WTC11 (cell line): ENCODE measurements around the gene SHOX. TPM values are rescaled to one million over a fixed set of nuclear protein-coding genes. Genes with fewer than 3 reads are reported as not detected.
"Not testable (repeated sequence)": the region's sequence is repeated elsewhere in the genome, so short reads cannot be mapped to it uniquely, and the experiment has no call there.

ENCODE experiments used
- ATAC-seq: fragments of 200-7000 bp; cut with Tn5 transposase; 2 replicates; pipeline ENCODE4 v1.10.0; 2021; ENCODE audit warnings: mild to moderate bottlenecking, moderate library complexity
- CTCF ChIA-PET: fragments of 300-600 bp; sonication (Branson Sonifier 250); formaldehyde crosslinking; loops from one replicate; lab custom pipeline; 2021; ENCODE audit warnings: antibody characterized with exemption; lab: Charles Lee
- POLR2A ChIA-PET: fragments of 350-600 bp; sonication (Branson Sonifier 250); formaldehyde crosslinking; loops from one replicate; lab custom pipeline; 2021; ENCODE audit warnings: antibody characterized with exemption; lab: Charles Lee
- DNase-seq: peaks from one replicate; pipeline ENCODE4 v3.0.0; 2021; ENCODE audit warnings: low spot score
- H3K27ac Mint-ChIP-seq: 2 replicates; pipeline ENCODE4 v1.8.0; 2021; ENCODE audit warnings: mixed read lengths
- H3K27me3 Mint-ChIP-seq: 2 replicates; pipeline ENCODE4 v1.8.0; 2021; ENCODE audit warnings: low read depth, mild to moderate bottlenecking, moderate library complexity, mixed read lengths
- H3K36me3 Mint-ChIP-seq: 2 replicates; pipeline ENCODE4 v1.8.0; 2021; ENCODE audit warnings: mixed read lengths
- H3K4me1 Mint-ChIP-seq: 2 replicates; pipeline ENCODE4 v1.8.0; 2022; ENCODE audit warnings: mixed read lengths
- H3K4me3 Mint-ChIP-seq: 2 replicates; pipeline ENCODE4 v1.8.0; 2021; ENCODE audit warnings: mild to moderate bottlenecking, moderate library complexity, mixed read lengths
- H3K9me3 Mint-ChIP-seq: 2 replicates; pipeline ENCODE4 v1.8.0; 2021; ENCODE audit warnings: mixed read lengths
- ATF6 ChIP-seq: sonication (generic); formaldehyde crosslinking; IDR thresholded peaks from 2 replicates; pipeline ENCODE4 v1.8.1; 2023; ENCODE audit warnings: mild to moderate bottlenecking, missing genetic modification reagents
- CREB1 ChIP-seq: sonication (generic); formaldehyde crosslinking; IDR thresholded peaks from 2 replicates; pipeline ENCODE4 v1.8.0; 2023; ENCODE audit warnings: mild to moderate bottlenecking, missing genetic modification reagents
- E2F4 ChIP-seq: sonication (generic); formaldehyde crosslinking; IDR thresholded peaks from 2 replicates; pipeline ENCODE4 v1.8.1; 2022; ENCODE audit warnings: low read depth, mild to moderate bottlenecking, moderate library complexity, missing genetic modification reagents, borderline replicate concordance
- ELF4 ChIP-seq: sonication (generic); formaldehyde crosslinking; IDR thresholded peaks from 2 replicates; pipeline ENCODE4 v1.8.1; 2022; ENCODE audit warnings: low read depth, mild to moderate bottlenecking, moderate library complexity, missing genetic modification reagents
- ESRRA ChIP-seq: sonication (generic); formaldehyde crosslinking; IDR thresholded peaks from 2 replicates; pipeline ENCODE4 v1.8.1; 2022; ENCODE audit warnings: mild to moderate bottlenecking, missing genetic modification reagents, borderline replicate concordance
- GTF2I ChIP-seq: fragments of 250-450 bp; sonication (Bioruptor Pico); conservative IDR thresholded peaks from 2 replicates; pipeline ENCODE4 v1.4.0; 2021; ENCODE audit warnings: mild to moderate bottlenecking
- NFATC4 ChIP-seq: fragments of 250-450 bp; sonication (Bioruptor Pico); IDR thresholded peaks from 2 replicates; pipeline ENCODE4 v1.9.0; 2021; ENCODE audit warnings: mild to moderate bottlenecking
- PREB ChIP-seq: sonication (generic); formaldehyde crosslinking; IDR thresholded peaks from 2 replicates; pipeline ENCODE4 v1.8.1; 2022; ENCODE audit warnings: mild to moderate bottlenecking, missing genetic modification reagents, moderate library complexity, borderline replicate concordance
- SP1 ChIP-seq: sonication (generic); formaldehyde crosslinking; conservative IDR thresholded peaks from 2 replicates; pipeline ENCODE4 v1.8.1; 2022; ENCODE audit warnings: missing genetic modification reagents
- TP53 ChIP-seq: sonication (generic); formaldehyde crosslinking; IDR thresholded peaks from 2 replicates; pipeline ENCODE4 v1.8.1; 2023; ENCODE audit warnings: mild to moderate bottlenecking, missing genetic modification reagents
- ZNF219 ChIP-seq: sonication (generic); formaldehyde crosslinking; IDR thresholded peaks from 2 replicates; pipeline ENCODE4 v1.8.0; 2023; ENCODE audit warnings: missing genetic modification reagents, mild to moderate bottlenecking, borderline replicate concordance
- total RNA-seq: library from RNA; stranded (reverse); gene quantifications from 3 replicates; pipeline ENCODE4 v1.2.3, GENCODE V29; 2021
- TF ChIP-seq, protein P1 (sequence below): sonication (generic); formaldehyde crosslinking; IDR thresholded peaks from 2 replicates; pipeline ENCODE4 v1.8.0; 2022; ENCODE audit warnings: mild to moderate bottlenecking, missing genetic modification reagents
- TF ChIP-seq, protein P2 (sequence below): sonication (generic); formaldehyde crosslinking; IDR thresholded peaks from 2 replicates; pipeline ENCODE4 v1.8.1; 2023; ENCODE audit warnings: mild to moderate bottlenecking, missing genetic modification reagents
- TF ChIP-seq, protein P3 (sequence below): sonication (generic); formaldehyde crosslinking; IDR thresholded peaks from 2 replicates; pipeline ENCODE4 v1.8.1; 2023; ENCODE audit warnings: mild to moderate bottlenecking, missing genetic modification reagents, borderline replicate concordance
- TF ChIP-seq, protein P4 (sequence below): sonication (generic); formaldehyde crosslinking; IDR thresholded peaks from 2 replicates; pipeline ENCODE4 v1.8.1; 2023; ENCODE audit warnings: mild to moderate bottlenecking, moderate library complexity, missing genetic modification reagents

SHOX gene
- total RNA-seq, 1 experiment from 2014 or later: 0.09 TPM

GRCh38 chrX:617891-618290 lies 12.7 kb upstream of the SHOX start:
- no peaks in the 10 kb centered on the region for H3K9me3 Mint-ChIP-seq
- CTCF ChIA-PET: no interaction called here
- DNase-seq: no peak
- ATAC-seq: no peak
- H3K27me3 Mint-ChIP-seq: peaks cover 90% of the 10 kb centered on the region
- TF ChIP-seq TP53 (CRISPR knock-in tag) (no peak), E2F4 (no peak), ESRRA (CRISPR knock-in tag) (no peak), ELF4 (CRISPR knock-in tag) (no peak), CREB1 (CRISPR knock-in tag) (no peak), ATF6 (CRISPR knock-in tag) (no peak), SP1 (CRISPR knock-in tag) (no peak), ZNF219 (CRISPR knock-in tag) (no peak), GTF2I (no peak), PREB (CRISPR knock-in tag) (no peak), NFATC4 (no peak)
- TF ChIP-seq, protein P1, sequence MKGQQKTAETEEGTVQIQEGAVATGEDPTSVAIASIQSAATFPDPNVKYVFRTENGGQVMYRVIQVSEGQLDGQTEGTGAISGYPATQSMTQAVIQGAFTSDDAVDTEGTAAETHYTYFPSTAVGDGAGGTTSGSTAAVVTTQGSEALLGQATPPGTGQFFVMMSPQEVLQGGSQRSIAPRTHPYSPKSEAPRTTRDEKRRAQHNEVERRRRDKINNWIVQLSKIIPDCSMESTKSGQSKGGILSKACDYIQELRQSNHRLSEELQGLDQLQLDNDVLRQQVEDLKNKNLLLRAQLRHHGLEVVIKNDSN (CRISPR knock-in tag): no peak
- TF ChIP-seq, protein P2, sequence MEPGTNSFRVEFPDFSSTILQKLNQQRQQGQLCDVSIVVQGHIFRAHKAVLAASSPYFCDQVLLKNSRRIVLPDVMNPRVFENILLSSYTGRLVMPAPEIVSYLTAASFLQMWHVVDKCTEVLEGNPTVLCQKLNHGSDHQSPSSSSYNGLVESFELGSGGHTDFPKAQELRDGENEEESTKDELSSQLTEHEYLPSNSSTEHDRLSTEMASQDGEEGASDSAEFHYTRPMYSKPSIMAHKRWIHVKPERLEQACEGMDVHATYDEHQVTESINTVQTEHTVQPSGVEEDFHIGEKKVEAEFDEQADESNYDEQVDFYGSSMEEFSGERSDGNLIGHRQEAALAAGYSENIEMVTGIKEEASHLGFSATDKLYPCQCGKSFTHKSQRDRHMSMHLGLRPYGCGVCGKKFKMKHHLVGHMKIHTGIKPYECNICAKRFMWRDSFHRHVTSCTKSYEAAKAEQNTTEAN (CRISPR knock-in tag): no peak
- TF ChIP-seq, protein P3, sequence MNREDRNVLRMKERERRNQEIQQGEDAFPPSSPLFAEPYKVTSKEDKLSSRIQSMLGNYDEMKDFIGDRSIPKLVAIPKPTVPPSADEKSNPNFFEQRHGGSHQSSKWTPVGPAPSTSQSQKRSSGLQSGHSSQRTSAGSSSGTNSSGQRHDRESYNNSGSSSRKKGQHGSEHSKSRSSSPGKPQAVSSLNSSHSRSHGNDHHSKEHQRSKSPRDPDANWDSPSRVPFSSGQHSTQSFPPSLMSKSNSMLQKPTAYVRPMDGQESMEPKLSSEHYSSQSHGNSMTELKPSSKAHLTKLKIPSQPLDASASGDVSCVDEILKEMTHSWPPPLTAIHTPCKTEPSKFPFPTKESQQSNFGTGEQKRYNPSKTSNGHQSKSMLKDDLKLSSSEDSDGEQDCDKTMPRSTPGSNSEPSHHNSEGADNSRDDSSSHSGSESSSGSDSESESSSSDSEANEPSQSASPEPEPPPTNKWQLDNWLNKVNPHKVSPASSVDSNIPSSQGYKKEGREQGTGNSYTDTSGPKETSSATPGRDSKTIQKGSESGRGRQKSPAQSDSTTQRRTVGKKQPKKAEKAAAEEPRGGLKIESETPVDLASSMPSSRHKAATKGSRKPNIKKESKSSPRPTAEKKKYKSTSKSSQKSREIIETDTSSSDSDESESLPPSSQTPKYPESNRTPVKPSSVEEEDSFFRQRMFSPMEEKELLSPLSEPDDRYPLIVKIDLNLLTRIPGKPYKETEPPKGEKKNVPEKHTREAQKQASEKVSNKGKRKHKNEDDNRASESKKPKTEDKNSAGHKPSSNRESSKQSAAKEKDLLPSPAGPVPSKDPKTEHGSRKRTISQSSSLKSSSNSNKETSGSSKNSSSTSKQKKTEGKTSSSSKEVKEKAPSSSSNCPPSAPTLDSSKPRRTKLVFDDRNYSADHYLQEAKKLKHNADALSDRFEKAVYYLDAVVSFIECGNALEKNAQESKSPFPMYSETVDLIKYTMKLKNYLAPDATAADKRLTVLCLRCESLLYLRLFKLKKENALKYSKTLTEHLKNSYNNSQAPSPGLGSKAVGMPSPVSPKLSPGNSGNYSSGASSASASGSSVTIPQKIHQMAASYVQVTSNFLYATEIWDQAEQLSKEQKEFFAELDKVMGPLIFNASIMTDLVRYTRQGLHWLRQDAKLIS: no peak
- TF ChIP-seq, protein P4, sequence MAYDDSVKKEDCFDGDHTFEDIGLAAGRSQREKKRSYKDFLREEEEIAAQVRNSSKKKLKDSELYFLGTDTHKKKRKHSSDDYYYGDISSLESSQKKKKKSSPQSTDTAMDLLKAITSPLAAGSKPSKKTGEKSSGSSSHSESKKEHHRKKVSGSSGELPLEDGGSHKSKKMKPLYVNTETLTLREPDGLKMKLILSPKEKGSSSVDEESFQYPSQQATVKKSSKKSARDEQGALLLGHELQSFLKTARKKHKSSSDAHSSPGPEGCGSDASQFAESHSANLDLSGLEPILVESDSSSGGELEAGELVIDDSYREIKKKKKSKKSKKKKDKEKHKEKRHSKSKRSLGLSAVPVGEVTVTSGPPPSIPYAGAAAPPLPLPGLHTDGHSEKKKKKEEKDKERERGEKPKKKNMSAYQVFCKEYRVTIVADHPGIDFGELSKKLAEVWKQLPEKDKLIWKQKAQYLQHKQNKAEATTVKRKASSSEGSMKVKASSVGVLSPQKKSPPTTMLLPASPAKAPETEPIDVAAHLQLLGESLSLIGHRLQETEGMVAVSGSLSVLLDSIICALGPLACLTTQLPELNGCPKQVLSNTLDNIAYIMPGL: no peak
- peaks cover 33% of the 10 kb centered on the region for H3K4me1 Mint-ChIP-seq
- H3K36me3 Mint-ChIP-seq: peaks cover 3% of the 10 kb centered on the region; the same call in 1 of the 2 replicates
- POLR2A ChIA-PET: no interaction called here
- peak overlapping the region; percentile 54 for H3K4me3 Mint-ChIP-seq
- no peak overlapping the region for H3K27ac Mint-ChIP-seq

DNA sequence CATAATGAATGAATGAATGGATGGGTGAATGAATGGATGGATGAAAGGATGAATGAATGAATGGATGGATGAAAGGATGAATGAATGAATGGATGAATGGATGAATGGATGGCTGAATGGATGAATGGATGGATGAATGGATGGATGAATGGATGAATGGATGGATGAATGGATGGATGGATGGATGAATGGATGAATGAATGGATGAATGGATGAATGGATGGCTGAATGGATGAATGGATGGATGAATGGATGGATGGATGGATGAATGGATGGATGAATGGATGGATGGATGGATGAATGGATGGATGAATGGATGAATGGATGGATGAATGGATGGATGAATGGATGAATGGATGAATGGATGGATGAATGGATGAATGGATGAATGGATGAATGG lies 12.3 kb upstream of the SHOX start:
- Mint-ChIP-seq H3K27me3 (peaks cover 95% of the 10 kb centered on the region), H3K4me1 (peaks cover 37% of the 10 kb centered on the region), H3K4me3 (peak overlapping the region; percentile 54)
- DNase-seq, H3K27ac Mint-ChIP-seq, CTCF ChIA-PET, H3K9me3 Mint-ChIP-seq, H3K36me3 Mint-ChIP-seq, POLR2A ChIA-PET, ATAC-seq: not testable (repeated sequence)
